HG03565 (cell line): Measurements from ENCODE around the gene VPS13D.
"Not testable (repeated sequence)": the region's sequence is repeated elsewhere in the genome, so short reads cannot be mapped to it uniquely, and the experiment has no call there.

Experiments used
- ATAC-seq: cut with Tn5 transposase; IDR thresholded peaks from one replicate; pipeline ENCODE4 v1.9.1; 2021; ENCODE audit warnings: mild to moderate bottlenecking, moderate library complexity; ENCODE audit not compliant: unreplicated experiment

Gene VPS13D

GRCh38 chr1:12530462-12531178 is 300.8 kb downstream of the VPS13D start:
- no peak for ATAC-seq

- no peak for ATAC-seq
Measured at GRCh38 chr1:12531179-12531499, 301.3 kb downstream of the VPS13D start.

GRCh38 chr1:12532405-12533315 is 302.8 kb downstream of the VPS13D start:
- ATAC-seq = no peak

DNA sequence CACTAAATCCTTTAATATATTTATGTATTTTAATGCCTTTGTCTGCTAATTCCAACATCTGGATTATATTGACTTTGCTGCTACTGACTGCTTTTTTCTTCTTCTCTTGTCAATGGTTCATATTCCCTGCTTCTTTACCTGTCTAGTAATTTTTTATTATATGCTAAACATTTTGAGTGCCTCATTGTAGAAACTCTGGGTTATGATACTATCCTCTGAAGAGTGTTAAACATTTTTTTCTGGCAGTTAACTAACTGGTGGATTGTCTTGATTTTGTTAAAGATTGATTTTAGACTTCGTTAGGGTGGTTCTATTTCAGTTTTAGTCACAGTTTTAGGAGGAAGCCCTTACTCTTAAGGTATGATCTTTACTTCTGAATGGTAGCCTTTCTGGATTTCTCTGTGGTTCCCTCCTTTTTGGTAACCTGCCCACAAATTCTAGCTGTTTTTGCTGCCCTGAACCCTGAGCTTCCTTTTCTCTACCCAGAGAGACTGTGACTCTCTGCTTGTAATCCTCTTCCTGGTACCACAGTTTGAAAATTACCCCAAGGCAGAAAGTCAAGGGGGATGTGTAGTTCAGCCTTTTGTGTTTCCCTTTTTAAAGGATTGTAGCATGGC is 306.3 kb downstream of the VPS13D start:
- no peak for ATAC-seq

GRCh38 chr1:12537294-12537693 is 307.5 kb downstream of the VPS13D start:
- no peak for ATAC-seq

GRCh38 chr1:12537906-12538461 is 308.2 kb downstream of the VPS13D start:
- no peak for ATAC-seq

DNA sequence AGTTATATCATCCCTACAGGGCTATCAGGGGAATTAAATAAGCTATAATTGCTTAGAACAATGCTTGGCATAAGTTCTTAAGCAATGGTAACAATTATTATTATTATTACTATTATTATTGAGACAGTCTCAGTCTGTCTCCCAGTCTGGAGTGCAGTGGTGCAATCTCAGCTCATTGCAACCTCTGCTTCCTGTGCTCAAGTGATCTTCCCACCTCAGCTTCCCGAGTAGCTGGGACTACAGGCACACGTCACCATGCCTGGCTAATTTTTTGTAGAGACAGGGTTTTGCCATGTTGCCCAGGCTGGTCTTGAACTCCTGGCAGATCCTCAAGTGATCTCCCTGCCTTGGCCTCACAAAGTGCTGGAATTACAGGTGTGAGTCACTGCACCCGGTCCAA is 308.7 kb downstream of the VPS13D start:
- not testable (repeated sequence) for ATAC-seq

DNA sequence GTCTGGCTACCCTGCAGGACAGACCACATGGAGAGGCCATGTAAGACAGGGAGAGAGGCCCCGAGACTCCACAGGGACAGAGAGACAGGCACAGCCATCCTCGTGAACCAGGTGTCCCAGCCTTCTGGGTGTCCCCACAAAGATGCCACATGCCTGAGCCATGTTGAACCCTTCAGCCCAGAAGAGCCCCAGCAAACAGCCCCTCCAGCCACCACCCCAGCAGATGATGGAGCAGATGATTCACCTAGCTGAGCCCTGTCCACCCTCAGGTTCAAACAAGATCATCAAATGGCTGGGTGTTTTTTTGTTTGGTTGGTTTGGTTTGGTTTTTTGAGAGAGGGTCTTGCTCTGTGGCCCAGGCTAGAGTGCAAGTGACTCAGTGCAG is 309.5 kb downstream of the VPS13D start:
- no peak for ATAC-seq

DNA sequence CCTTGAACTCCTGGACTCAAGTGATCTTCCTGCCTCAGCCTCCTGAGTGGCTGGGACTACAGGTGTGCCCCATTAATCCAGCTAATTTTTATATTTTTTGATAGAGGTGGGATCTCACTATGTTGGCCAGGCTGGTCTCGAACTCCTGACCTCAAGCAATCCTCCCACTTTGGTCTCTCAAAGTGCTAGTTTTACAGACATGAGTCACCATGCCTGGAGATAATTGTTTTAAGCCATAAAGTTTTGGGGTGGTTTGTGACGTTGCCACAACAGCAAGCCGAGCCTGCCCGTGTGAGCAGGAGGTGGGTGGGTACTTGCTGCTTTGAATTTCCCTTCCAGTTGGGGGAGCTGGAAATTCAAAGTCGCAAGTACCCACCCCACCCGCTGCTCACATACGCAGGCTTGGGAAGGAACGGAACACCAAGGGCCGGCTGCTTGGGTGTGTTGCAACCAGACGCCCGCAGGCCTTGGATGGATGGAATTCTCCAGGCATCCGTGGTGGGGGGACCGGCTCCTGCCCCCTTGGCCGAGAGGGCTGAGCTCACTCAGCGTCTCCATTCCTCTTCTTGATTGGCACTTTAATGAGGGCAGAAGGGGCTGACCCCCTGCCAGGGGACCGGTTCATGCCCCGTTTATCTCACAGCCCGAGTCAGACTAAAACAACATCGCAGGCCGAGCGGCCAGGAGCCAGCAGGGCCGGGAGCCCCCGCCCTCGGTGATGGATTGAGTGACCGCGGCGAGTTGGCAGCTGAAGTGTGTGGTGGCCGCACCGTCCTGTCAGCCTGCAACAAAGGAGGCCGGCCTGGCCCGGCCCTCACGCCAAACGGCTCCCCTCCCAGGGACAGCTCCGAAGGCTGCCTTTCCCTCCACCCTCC is 310.1 kb downstream of the VPS13D start:
- ATAC-seq = no peak

GRCh38 chr1:12540580-12541273 is 310.9 kb downstream of the VPS13D start:
- ATAC-seq = no peak

DNA sequence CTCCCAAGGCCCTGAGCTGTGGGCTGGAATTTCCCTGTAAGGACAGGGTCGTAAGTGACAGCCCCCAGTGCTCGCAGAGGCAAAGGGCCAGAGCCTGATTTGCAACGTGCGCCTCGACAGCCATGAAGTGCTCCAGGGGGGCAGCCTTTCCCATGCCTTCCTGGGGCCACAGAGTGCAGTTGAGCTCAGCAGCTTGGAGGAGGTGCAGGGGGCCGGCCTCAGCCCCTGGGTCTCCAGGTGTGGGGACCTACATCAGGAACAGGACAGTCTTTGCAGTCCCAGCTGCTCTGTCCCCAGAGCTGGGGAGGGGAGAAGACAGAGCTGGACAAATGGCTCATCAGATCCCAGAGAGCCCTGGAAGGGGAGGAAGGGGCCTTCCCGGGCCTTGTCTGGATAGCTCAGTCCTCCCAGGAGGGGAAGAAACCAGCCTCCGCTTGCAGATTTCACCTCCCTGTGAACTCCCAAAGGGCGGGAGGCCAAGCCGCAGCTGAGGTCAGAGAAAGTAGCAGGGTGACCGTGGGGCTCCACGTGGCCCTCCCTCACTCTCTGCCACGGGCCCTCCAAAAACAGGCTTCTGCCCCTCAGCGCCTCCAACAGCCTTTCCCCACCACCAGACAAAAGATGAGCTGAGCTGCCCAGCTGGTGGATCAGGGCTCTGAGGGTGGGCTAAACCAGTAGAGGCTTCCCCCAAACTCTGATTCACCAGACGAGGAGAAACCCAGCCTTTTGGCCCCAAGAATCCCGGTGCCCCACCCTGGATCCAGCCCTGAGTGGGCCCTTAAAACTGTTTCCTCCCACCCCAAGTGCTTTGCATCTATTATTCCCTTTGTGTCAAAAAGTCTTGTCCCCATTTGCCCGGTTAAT is 311.7 kb downstream of the VPS13D start:
- no peak for ATAC-seq

- no peak for ATAC-seq
Measured at GRCh38 chr1:12542138-12542465, 312.3 kb downstream of the VPS13D start.

DNA sequence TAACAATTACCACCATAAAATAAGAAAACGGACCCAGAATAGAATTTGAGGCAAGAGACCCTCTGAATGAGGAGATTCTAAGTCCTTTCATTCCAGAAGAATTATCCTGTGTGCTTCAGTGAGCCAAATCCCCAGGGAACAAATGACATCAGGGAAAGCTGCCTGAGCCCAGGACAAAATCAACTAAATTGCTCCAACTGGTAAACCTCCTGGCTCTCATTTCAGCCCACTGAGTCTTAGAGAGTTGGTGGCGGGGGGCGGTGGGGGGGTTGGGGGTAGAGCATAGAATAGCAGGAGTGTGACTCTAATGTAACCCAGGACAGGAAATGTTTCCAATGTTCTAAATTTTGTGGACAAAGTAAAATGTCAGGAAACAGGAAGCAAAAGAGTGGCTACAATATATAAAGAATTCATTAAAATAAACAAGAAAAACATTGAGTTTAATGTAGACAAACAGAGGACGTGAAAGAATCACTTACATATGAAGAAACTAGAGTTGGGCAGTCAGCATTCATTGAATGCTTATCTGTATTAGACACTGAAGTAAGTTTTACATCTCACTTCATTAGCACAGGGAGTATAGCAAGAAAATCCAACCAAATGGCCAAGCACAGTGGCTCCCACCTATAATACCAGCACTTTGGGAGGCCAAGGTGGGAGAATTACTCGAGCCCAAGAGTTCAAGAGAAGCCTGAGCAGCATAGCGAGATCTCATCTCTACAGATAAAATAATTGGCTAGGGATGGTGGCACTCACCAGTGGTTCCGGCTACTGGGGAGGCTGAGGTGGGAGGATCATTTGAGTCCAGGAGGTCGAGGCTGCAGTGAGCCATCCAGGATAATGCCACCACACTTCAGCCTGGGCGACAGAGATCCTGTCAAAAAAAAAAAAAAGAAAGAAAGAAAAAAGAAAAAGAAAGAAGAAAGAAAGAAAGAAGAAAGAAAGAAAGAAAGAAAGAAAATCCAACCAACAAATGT is 313.1 kb downstream of the VPS13D start:
- no peak for ATAC-seq

- ATAC-seq = no peak
Measured at GRCh38 chr1:12543740-12544154, 313.9 kb downstream of the VPS13D start.

GRCh38 chr1:12544357-12544756 is 314.5 kb downstream of the VPS13D start:
- ATAC-seq = no peak

- no peak for ATAC-seq
Measured at GRCh38 chr1:12544992-12545391, 315.2 kb downstream of the VPS13D start.

GRCh38 chr1:12546771-12547585 is 317.1 kb downstream of the VPS13D start:
- no peak for ATAC-seq
